Stimulated activated CD8-positive, alpha-beta memory T cell treated with anti-CD3 and anti-CD28 coated beads, Interleukin-4, amount 100 ng/mL, for 4 hours (primary cell): ENCODE measurements around the gene LRRC37A.
"Not testable (repeated sequence)": the region's sequence is repeated elsewhere in the genome, so short reads cannot be mapped to it uniquely, and the experiment has no call there.

Experiments used
- DNase-seq, 2 donors: peaks; one replicate each; pipeline ENCODE4 v3.0.0-alpha.2; 2020; ENCODE audit warnings: low read depth in 2 of 2, low spot score in 1 of 2

LRRC37A gene

DNA sequence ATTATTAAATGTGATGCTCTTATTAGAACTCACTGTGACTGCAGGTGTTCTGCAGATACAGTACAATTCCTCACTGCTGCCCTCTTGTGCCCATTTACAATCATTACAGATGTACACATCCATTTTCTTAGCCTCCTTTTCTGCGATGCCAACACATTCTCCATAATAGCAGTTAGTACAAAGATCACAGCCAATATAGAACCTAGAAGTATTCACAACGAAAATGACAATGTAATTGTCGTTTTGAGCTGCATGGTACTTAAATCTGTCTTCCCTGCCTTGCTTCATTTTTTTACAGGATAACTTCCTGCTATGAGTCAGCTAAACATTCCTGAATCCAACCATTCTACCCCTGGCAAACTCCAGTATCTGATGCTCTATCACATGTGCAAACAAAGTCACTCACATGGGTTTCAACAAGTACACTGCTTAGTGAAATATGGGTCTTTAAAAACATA, 8.1 kb upstream of the LRRC37A start:
- peak in 1 of 2 donors; percentile 19 for DNase-seq

DNA sequence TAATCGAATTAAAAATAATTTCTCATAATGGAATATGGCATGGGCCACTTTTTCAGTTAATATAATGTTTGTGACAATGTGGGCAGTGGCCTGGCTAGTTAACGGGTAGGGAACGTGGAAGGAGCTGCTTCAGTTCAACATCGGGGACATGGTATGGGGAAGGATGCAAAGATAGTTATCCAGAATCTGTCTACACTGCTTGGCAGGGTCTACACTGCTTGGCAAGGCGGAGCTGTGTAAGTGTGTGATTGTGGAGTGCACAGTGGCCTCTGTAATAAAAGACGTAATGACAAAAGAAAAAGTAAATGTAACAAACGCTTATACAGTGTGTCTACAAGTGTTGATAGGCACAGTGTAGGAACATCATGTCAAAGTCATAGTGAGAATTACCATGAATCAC, 7.3 kb upstream of the LRRC37A start:
- not testable (repeated sequence) for DNase-seq

DNA sequence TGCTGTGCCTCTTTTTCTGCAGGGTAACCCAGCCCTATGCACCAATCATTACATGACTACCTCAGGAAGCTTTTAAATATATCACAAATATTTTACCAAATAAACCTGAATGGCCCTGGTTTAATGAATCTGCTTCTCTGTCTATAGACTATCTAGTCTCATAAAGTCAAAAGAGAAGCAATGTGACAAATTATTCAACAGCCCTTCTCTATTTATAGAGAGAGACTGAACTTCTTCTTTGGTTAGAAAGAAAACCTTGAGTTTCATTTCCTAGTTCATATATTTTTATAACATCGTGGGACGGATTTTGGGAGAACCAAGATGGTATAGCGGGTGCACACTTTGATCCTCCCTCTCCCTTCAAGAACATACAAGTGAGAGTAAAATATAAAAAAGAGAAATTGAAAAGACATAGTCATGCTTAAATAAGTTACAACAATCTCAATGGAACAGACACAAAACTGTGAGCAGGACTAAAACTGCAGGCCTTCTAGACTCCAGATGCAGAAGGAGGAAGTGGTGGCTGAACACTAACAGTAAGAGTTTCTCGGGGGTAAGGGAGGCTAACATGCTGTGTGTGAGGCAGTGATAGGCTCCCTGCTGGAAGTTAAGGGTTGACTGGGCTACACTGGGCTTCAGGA, 3.9 kb upstream of the LRRC37A start:
- not testable (repeated sequence) for DNase-seq

DNA sequence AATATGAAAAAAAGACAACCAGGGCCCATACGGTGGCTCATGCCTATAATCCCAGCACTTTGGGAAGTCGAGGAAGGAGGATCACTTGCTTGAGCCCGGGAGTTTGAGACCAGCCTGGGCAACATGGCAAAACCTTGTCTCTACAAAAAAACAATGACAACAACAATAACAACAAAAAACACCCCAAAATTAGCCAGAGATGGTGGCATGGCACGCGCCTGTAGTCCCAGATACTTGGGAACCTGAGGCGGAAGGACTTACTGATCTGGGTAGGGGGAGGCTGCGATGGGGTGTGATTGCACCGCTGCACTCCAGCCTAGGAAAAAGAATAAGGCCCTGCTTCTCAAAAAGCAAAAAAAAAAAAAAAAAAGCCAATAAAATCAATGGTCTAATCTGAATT, 3.3 kb upstream of the LRRC37A start:
- not testable (repeated sequence) for DNase-seq

DNA sequence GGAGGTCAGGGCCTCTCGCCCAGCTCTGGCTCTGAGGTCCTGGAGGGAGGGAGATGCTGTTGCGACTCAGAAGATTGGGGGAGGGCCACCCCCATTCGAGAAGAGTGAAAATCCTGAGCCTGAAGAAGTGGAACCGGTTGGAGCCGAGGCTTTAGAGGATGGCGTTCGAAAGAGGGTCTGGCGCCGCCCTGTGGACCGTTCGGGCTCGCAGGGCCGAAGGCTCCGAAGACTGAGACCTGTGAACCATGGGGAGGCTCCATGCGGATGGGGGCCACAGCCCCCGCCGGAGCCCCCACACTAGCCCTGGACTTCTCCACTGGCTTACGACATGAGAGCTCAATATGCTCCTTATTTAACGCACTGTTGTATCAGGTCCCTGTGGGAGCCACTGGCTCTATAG, 46.3 kb downstream of the LRRC37A start:
- DNase-seq = not testable (repeated sequence)

DNA sequence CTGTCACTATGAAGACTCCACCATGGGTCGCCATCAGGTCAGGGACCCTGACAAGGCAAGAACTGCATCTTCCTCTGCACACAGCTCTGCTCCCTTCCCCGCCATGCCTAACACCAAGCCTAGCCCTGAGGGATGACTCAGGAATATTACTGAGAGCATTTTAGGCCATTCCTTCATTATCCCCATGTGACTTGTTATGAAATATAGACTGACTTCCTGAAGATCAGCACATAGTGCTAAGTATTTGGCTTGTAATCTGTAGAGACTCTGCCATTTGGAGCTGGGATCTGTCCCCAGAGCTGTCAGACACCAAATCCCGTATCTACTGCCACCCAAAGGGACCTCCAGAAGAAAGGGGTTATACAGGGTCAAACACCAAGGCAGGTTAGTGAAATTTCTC, 47.2 kb downstream of the LRRC37A start:
- not testable (repeated sequence) for DNase-seq

DNA sequence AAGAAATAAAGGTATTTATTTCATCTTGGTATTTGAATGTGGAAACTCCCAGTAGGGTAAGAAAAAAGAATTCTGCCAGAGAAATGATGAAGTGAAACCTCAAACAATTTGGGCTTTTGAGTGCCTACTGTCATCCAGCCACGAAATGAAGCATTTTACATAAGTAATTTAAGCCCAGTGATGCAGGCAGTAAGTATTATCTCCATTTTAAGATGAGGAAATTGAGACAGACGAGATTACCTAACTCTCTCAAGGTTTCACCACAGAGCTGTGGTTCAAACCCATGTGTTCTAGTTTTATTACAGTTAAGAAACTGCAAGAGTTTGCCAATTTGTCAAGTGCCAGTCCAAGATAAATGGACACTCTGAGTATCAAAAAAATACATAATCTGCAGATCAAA, 53.4 kb downstream of the LRRC37A start:
- DNase-seq = not testable (repeated sequence)

DNA sequence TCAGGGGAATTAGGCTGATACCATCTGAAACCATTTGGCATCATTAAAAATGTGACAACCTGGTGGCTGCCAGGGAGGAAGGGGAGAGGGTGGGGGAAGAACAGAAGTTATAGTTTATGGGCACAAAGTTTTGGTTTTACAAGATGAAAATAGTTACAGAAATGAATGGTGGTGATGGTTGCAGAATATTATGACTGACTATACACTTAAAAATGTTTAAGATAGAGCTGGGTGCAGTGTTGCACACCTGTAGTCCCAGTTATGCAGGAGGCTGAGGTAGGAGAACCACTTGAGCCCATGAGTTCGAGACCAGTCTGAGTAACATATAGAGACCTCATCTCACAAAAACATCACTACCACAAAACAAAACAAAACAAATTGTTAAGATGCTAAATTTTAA, 54.1 kb downstream of the LRRC37A start:
- DNase-seq = not testable (repeated sequence)

DNA sequence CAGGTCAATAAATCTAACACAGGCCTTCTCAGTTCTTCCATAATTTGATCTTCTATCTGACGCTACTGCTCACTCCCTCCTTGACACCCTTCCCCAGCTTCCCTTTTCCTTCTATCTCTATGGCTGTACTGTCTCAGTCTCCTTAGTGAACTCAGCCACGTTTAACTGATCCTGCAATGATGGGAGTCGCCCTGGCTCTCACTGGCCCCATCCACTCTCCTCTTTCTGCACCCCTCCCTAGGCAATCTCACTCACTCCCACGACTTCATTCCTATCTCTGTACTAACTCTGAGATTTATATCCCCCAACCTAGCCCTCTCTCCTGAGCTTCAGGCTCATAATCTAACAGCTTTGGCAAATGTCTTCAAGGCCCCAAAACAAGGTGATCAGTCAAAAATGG, 58.9 kb downstream of the LRRC37A start:
- not testable (repeated sequence) for DNase-seq

DNA sequence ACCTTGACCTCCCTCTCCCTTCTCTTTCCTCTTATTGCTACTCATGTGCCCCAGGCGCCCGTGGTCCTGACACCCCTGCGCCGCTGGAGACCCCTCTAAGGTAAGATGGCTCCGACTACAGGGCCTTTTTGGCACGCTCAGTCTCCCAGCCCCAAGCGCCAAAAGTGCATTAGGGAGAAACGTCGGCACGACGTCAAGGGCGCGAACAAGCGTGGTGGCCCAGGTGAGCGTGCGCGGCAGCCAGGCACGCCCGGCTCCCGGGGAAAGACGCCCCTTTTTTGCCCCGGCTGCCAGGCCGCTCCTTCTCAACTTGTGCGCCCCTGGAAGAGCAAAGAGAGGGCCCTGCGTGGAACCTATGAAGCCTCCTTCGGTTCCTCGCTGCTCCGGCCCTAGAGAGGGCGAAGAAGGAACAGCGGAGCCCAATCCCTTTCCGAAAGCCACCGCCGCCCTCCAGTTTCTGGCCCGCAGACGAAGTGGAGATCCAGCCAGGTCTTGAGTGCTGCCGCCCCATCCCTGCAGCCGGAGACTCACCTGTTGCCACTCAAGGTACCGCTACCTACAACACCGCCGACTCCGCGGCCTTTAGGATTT, 66.3 kb downstream of the LRRC37A start:
- DNase-seq = not testable (repeated sequence)

DNA sequence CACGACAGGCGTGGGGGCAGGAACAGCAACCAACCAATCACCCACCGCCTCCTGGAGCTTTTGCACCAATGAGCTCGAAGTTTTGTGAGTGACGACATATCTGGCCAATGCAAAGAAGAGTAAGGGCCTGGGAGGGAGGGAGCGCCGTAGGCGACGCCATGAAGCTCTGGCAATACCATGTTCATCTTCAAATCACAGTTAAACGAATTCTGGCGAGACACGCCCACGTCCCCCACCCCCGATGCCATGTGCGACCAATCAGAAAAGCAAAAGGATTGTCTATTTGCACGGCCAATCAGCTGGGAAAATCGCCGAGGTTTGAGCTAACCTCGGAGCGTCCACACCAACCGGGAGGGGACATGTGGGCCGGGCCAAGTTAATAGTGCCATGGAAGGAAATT, 66.8 kb downstream of the LRRC37A start, which contains the start of gene ARL17B:
Gene ARL17B (minus strand): TSS at position 12 of the 400 bp plus-strand sequence. CDS start 3,369 bp downstream, outside the sequence.
- DNase-seq = peak; percentile 56 to 83

DNA sequence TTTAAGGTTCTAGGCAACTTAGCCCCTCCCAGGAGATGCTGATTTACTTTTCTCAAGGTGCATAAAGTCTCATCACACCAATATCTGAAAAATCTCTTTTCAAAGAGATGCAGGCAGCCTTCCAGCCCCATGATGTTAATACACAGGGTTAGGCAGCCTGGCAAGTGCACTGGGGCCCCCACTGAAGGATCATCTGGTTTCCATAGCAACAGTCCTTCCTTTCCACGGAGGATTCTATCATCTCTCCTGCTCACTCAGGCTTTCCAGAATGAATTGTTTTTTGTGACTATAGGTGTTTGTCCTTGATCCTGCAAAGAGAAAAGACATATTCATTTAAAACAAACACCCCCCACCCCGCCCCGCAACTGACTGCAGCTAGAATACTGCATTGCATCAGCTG, 72.6 kb downstream of the LRRC37A start:
- not testable (repeated sequence) for DNase-seq

DNA sequence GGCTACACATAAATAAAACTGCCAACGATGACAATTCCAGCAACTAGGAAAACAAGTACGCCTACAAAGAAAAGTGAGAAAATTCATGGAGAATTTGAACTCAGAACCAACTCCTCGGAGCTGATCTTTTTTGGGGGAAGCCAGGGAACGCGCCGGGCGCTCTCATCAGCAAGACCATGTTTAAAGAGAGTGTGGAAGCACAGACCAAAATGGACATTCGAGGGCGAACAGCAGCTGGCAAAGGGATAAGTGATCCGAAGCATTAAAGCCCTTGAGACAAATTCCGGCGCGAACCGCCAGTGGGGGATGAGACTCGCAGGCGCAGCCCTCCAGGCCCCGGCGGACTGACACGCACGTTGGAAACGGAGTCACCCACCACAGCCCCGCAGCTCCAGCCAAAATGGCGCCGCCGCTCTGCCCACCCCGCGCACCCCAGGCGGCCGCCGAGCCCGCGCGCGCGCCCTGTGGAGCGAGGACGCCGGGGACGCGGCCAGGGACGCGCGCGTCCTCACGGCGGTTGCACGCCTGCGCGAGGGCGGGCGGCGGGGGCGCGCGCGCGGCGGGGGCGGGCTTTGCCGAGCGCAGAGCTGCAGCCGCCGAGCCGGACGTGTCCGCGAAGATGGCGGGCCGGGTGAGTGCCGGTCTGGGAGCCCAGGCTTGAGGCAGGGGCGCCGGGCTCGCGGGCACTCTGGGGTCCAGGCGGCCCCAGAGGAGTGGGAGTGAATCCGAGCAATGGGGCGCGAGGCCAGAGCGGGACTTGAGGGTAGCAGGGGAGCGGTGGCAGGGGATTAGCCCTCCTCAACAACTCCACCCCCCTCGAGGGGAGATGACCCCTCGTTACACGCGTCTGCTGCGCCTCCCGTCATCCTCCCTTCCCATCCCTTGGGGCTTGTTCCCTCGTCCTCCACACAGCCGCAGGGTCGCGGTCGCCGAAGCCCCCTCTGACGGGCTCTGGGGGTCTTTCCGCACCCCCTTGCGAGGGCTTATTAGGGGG, 77.6 kb downstream of the LRRC37A start:
- DNase-seq = not testable (repeated sequence)

DNA sequence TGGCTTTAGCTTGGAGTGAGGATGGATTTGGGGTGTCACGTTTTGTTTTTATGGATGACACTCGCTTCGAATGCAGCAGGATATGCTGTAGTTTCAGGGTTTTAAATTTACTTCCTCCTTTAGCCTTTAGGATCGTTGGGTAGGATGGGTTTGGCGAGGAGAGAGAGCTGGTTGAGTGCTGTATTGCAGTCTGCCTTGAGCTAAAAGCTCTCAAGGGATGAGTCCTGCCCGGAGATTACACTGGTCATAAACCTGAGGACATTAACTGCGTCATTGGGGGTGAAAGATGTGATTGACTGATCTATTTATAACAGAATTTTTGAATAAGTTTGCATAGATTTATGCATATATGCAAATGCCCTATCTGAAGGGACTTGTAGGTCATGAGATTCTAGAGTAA, 78.5 kb downstream of the LRRC37A start:
- not testable (repeated sequence) for DNase-seq

DNA sequence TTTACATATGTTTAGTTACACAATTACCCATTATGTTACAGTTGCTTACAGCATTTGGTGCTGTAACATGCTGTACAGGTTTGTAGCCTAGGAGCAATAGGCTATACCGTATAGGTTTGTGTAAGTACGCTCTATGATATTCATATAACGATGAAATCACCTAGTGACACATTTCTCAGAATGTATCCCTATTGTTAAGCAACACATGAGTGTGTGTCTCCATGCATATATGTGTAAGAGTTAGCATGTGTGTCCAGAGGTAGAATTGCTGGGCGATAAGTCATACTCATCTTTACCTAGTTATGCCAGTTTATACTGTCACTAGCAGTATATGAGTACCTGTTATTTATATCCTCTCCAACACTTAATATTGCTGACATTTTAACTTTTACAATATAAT, 88.2 kb downstream of the LRRC37A start:
- not testable (repeated sequence) for DNase-seq

DNA sequence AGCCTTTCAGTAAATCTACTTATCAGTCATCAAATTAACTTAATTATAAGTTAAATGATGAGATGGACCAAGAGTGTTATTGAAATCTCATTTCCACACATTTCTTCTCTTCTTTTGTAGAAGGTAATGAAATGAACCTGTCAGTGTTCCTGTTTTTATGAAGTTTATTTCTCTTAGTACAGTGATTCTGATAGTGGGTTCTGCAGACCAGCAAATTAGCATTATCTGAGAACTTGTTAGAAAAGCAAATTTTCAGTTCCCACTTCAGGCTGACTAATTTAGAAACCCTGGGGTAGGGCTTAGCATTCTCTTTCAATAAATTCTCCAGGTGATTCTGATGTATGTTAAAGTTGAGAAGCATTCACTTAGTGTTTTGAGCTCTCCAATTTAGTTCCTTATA, 90.6 kb downstream of the LRRC37A start:
- DNase-seq = not testable (repeated sequence)
